Nephron (organoid): Measurements from ENCODE around the gene IREB2.

Experiments used
- H3K27ac Mint-ChIP-seq, 3 experiments: 2 replicates each; pipeline ENCODE4 v1.8.0; 2020; ENCODE audit warnings: mixed read lengths in 3 of 3, mild to moderate bottlenecking in 2 of 3, moderate library complexity in 1 of 3
- H3K27me3 Mint-ChIP-seq: 2 replicates; pipeline ENCODE4 v1.8.0; 2021; ENCODE audit warnings: low read depth, mild to moderate bottlenecking, moderate library complexity, mixed read lengths
- H3K36me3 Mint-ChIP-seq: 2 replicates; pipeline ENCODE4 v1.8.0; 2020; ENCODE audit warnings: low read depth, mixed read lengths
- H3K4me1 Mint-ChIP-seq: 2 replicates; pipeline ENCODE4 v1.8.0; 2020; ENCODE audit warnings: mixed read lengths
- H3K4me3 Mint-ChIP-seq, 3 experiments: 2 replicates each; pipeline ENCODE4 v1.8.0; 2020; ENCODE audit warnings: mild to moderate bottlenecking in 3 of 3, mixed read lengths in 3 of 3, moderate library complexity in 2 of 3
- H3K9me3 Mint-ChIP-seq: 2 replicates; pipeline ENCODE4 v1.8.0; 2020; ENCODE audit warnings: mixed read lengths
- TF ChIP-seq, protein P1 (sequence below), 3 experiments: fragments of 200-600 bp; sonication (generic); IDR thresholded peaks; one replicate each; pipeline ENCODE4 v1.5.0; 2021; ENCODE audit warnings: antibody characterized with exemption in 3 of 3; ENCODE audit not compliant: unreplicated experiment in 3 of 3

The IREB2 gene

DNA sequence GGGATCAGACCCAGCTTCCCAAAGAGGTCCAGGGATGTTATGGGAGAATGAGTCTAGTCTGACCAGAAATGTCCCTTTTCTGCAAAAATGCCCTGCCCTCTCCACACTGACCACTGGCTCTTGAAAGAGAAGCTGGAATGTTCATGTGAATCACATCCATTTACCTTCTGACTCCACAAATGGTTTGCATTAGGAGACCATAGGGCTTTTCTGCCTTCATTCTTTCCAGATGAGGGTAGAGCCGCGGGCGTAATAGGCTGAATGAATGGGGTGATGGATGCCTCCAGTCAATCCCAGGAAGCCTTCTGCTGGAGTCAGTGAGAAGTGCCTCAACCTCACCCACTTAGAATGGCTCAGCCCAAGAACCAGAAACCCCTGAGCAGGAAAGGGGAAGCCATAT, 47.2 kb upstream of the IREB2 start:
- H3K9me3 Mint-ChIP-seq, result no peaks in the 10 kb centered on the region
- no peaks in the 10 kb centered on the region for H3K36me3 Mint-ChIP-seq
- H3K27ac Mint-ChIP-seq, result peak overlapping the region; percentile 72 to 95 (median 90)
- peaks cover 21% of the 10 kb centered on the region for H3K27me3 Mint-ChIP-seq
- TF ChIP-seq, protein P1, sequence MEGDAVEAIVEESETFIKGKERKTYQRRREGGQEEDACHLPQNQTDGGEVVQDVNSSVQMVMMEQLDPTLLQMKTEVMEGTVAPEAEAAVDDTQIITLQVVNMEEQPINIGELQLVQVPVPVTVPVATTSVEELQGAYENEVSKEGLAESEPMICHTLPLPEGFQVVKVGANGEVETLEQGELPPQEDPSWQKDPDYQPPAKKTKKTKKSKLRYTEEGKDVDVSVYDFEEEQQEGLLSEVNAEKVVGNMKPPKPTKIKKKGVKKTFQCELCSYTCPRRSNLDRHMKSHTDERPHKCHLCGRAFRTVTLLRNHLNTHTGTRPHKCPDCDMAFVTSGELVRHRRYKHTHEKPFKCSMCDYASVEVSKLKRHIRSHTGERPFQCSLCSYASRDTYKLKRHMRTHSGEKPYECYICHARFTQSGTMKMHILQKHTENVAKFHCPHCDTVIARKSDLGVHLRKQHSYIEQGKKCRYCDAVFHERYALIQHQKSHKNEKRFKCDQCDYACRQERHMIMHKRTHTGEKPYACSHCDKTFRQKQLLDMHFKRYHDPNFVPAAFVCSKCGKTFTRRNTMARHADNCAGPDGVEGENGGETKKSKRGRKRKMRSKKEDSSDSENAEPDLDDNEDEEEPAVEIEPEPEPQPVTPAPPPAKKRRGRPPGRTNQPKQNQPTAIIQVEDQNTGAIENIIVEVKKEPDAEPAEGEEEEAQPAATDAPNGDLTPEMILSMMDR (IDR thresholded peaks at IDR 0.05; ENCODE audit: unreplicated experiment in 3 of 3), result no peak
- no peak overlapping the region for H3K4me3 Mint-ChIP-seq
- peaks cover 41% of the 10 kb centered on the region for H3K4me1 Mint-ChIP-seq

DNA sequence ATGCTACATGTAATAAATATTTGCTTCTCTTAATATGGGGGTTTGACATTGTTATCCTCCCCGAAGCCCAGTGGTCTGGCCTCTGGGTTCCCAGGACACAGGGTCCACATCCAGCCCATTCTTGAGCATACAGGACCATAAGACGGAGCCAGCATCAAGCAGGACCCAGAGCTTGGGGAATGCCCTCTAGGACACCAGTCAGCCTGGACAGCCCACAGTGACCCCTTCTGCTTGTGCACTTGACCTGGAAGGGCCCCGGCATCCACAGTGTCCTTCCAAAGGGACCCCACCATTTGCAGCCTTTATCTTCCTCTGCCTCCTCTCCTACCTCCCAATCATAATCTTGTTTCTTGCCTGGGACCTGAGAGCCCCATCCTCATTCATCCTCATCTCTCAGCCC, 46.2 kb upstream of the IREB2 start:
- Mint-ChIP-seq H3K4me1 (peaks cover 35% of the 10 kb centered on the region), H3K9me3 (no peaks in the 10 kb centered on the region), H3K27me3 (peaks cover 25% of the 10 kb centered on the region), H3K4me3 (no peak overlapping the region), H3K36me3 (no peaks in the 10 kb centered on the region), H3K27ac (peak overlapping the region in 2 of 3 experiments; percentile 1 to 47)
- TF ChIP-seq, protein P1 (IDR thresholded peaks at IDR 0.05; ENCODE audit: unreplicated experiment in 3 of 3), result no peak

DNA sequence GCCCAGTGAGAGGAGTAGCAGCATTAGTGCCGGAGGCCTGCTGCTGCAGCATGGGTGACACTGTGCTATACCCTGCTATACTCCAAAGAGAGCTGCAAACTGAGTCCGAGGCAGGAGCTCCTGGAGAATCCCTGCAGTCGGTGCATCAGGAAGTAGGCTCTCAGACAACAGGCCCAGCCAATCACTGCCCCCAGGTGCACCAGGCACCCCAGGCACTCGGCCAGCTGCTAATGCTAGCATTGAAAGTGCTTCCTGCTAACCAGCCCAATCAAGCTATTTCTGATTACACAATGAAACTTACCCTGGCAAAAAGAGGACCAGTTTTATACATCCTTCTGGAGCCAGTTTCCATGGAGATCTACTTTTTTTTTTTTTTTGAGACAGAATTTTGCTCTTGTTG, 45.6 kb upstream of the IREB2 start:
- peaks cover 32% of the 10 kb centered on the region for H3K27me3 Mint-ChIP-seq
- H3K9me3 Mint-ChIP-seq, result no peaks in the 10 kb centered on the region
- peak overlapping the region in 1 of 3 experiments; percentile 47 for H3K27ac Mint-ChIP-seq
- peaks cover 29% of the 10 kb centered on the region for H3K4me1 Mint-ChIP-seq
- TF ChIP-seq, protein P1 (IDR thresholded peaks at IDR 0.05; ENCODE audit: unreplicated experiment in 3 of 3), result no peak
- H3K36me3 Mint-ChIP-seq, result no peaks in the 10 kb centered on the region
- no peak overlapping the region for H3K4me3 Mint-ChIP-seq

DNA sequence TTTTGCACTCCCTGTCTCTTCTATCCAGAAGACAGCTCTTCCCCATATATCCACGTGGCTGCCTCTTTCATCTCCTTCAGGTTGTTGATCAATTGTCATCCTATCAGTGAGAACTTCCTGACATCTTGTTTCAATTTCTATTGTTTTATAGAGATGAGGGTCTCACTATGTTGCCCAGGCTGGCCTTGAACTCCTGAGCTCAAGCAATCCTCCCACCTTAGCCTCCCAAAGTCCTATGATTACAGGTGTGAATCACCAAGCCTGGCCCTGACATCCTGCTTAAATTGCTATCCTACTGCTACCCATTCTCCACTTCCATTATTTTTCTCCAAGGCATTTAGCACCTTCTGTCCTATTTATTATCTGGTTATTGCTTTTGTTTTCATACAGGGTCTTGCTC, 44.9 kb upstream of the IREB2 start:
- TF ChIP-seq, protein P1 (IDR thresholded peaks at IDR 0.05; ENCODE audit: unreplicated experiment in 3 of 3), result no peak
- no peaks in the 10 kb centered on the region for H3K36me3 Mint-ChIP-seq
- no peaks in the 10 kb centered on the region for H3K9me3 Mint-ChIP-seq
- peak overlapping the region in 1 of 3 experiments; percentile 20 for H3K27ac Mint-ChIP-seq
- H3K27me3 Mint-ChIP-seq, result peaks cover 32% of the 10 kb centered on the region
- H3K4me1 Mint-ChIP-seq, result peaks cover 24% of the 10 kb centered on the region
- H3K4me3 Mint-ChIP-seq, result no peak overlapping the region

DNA sequence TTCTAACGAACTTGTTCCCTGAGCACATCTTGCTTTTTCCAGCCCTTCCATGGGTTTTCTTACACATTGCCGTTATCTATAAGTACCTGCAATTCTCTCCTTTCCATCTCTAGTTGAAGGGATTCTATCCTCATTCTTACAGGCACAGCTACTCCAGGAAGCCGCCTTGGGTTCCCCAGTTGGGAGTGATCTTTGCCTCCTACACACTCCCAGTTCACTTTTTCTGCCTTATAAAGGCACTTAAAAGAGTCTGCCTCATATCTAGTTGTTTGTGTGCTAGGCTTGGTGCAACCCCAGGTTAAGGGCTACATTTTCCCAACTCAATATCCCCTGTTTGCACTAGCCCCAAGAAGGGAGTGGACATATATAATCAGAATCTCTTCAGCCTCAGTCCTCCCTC, 44.0 kb upstream of the IREB2 start:
- TF ChIP-seq, protein P1 (IDR thresholded peaks at IDR 0.05; ENCODE audit: unreplicated experiment in 3 of 3), result no peak
- no peaks in the 10 kb centered on the region for H3K36me3 Mint-ChIP-seq
- H3K27me3 Mint-ChIP-seq, result peaks cover 32% of the 10 kb centered on the region
- peaks cover 25% of the 10 kb centered on the region for H3K4me1 Mint-ChIP-seq
- H3K4me3 Mint-ChIP-seq, result no peak overlapping the region
- H3K27ac Mint-ChIP-seq, result peak overlapping the region in 2 of 3 experiments; percentile 20 to 28
- no peaks in the 10 kb centered on the region for H3K9me3 Mint-ChIP-seq

DNA sequence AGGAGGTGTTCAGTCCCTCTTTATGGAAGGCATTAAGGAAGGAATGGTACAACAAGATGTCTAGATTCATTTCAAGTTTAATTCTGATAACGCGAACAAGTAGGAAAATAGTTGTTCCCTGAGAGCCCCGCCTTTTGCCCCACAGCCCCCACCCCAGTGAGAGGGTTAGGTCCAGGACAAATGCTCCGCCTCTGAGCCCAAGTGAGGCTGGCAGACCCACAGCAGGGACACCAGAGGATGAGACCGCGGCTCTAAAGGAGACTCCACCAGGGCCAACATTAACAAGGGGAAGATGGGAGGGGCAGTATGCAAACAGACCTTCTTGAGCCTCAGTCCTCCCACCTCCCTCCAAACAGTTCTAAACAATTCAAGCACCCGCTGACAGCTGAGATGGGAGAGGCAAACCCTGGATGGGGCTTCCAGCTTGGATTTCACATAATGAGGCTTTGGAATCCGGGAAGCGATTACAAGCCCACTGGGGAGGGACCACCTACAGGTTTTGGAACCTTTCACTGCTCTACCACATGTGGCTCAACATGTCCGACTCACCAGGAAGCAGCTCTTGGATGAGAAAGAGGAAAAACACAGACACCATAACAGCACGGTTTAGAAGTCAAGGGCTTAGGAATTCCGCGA, 42.9 kb upstream of the IREB2 start:
- TF ChIP-seq, protein P1 (IDR thresholded peaks at IDR 0.05; ENCODE audit: unreplicated experiment in 3 of 3), result no peak
- Mint-ChIP-seq H3K36me3 (no peaks in the 10 kb centered on the region), H3K4me1 (peaks cover 15% of the 10 kb centered on the region), H3K27me3 (peaks cover 32% of the 10 kb centered on the region), H3K9me3 (no peaks in the 10 kb centered on the region), H3K27ac (peak overlapping the region; percentile 80 to 96 (median 96)), H3K4me3 (peak overlapping the region in 1 of 3 experiments; percentile 31)
